Mesendoderm (in vitro differentiated cells): ENCODE results near the gene NMD3.

Source experiments
- DNase-seq: peaks from one replicate; pipeline ENCODE4 v3.0.0; 2013
- H2AK5ac ChIP-seq: 2 replicates; pipeline ENCODE4 v1.6.1; 2013; ENCODE audit warnings: low read length, inconsistent platforms
- H2BK120ac ChIP-seq: 2 replicates; pipeline ENCODE4 v1.6.1; 2013; ENCODE audit warnings: low read depth, mild to moderate bottlenecking, low read length, moderate library complexity, mixed read lengths
- H2BK15ac ChIP-seq: replicated peaks from 2 replicates; pipeline ENCODE4 v1.6.1; 2013; ENCODE audit warnings: low read depth, mild to moderate bottlenecking, moderate library complexity
- H2BK5ac ChIP-seq: 2 replicates; pipeline ENCODE4 v1.6.1; 2013; ENCODE audit warnings: low read length, inconsistent platforms
- H3K18ac ChIP-seq: 2 replicates; pipeline ENCODE4 v1.6.1; 2013; ENCODE audit warnings: mild to moderate bottlenecking, low read length, mixed read lengths
- H3K23ac ChIP-seq: one replicate; pipeline ENCODE4 v1.6.1; 2013; ENCODE audit warnings: low read length
- H3K27ac ChIP-seq: 2 replicates; pipeline ENCODE4 v1.5.1; 2013; ENCODE audit warnings: low read depth, mild to moderate bottlenecking, inconsistent platforms, low read length, moderate library complexity
- H3K27me3 ChIP-seq: 2 replicates; pipeline ENCODE4 v1.6.1; 2013; ENCODE audit warnings: low read length, control low read depth, mild to moderate bottlenecking, inconsistent platforms; ENCODE audit not compliant: insufficient read depth, poor library complexity
- H3K36me3 ChIP-seq: 2 replicates; pipeline ENCODE4 v1.6.1; 2013; ENCODE audit warnings: low read length, inconsistent platforms; ENCODE audit not compliant: control insufficient read depth, insufficient read depth
- H3K4ac ChIP-seq: one replicate; pipeline ENCODE4 v1.6.1; 2013; ENCODE audit warnings: low read depth, mild to moderate bottlenecking, low read length, moderate library complexity
- H3K4me1 ChIP-seq: 2 replicates; pipeline ENCODE4 v1.6.1; 2013; ENCODE audit warnings: low read depth, low read length, inconsistent platforms; ENCODE audit not compliant: control insufficient read depth
- H3K4me2 ChIP-seq: 2 replicates; pipeline ENCODE4 v1.6.1; 2013; ENCODE audit warnings: low read length
- H3K4me3 ChIP-seq: 2 replicates; pipeline ENCODE4 v1.5.1; 2013; ENCODE audit warnings: mild to moderate bottlenecking, low read length
- H3K56ac ChIP-seq: one replicate; pipeline ENCODE4 v1.6.1; 2013; ENCODE audit warnings: low read length
- H3K79me1 ChIP-seq: 2 replicates; pipeline ENCODE4 v1.6.1; 2013; ENCODE audit warnings: low read length, inconsistent platforms
- H3K79me2 ChIP-seq: 2 replicates; pipeline ENCODE4 v1.6.1; 2013; ENCODE audit warnings: mild to moderate bottlenecking, low read length; ENCODE audit not compliant: control insufficient read depth, insufficient read depth
- H3K9ac ChIP-seq: 2 replicates; pipeline ENCODE4 v1.6.1; 2013; ENCODE audit warnings: low read length, inconsistent platforms
- H4K5ac ChIP-seq: one replicate; pipeline ENCODE4 v1.6.1; 2013; ENCODE audit warnings: low read length
- H4K8ac ChIP-seq: one replicate; pipeline ENCODE4 v1.6.1; 2013; ENCODE audit warnings: low read depth, mild to moderate bottlenecking, control low read depth, low read length, moderate library complexity
- WGBS: extraction: QIAGEN DNeasy Blood & Tissue Kit; methylation state at CpG from one replicate; pipeline ENCODE4 v1.1.7; 2013; ENCODE audit warnings: low lambda C conversion rate, missing lambda C conversion rate; ENCODE audit not compliant: insufficient coverage; ENCODE audit errors: extremely low coverage; 5-methylcytosine and 5-hydroxymethylcytosine counted together

NMD3 gene

GRCh38 chr3:161251716-161252115 lies 30.6 kb downstream of the NMD3 start:
- H3K9ac ChIP-seq = no peak overlapping the region
- no peak overlapping the region for H2BK120ac ChIP-seq
- no peak overlapping the region for H2BK5ac ChIP-seq
- H3K27me3 ChIP-seq = no peaks in the 10 kb centered on the region
- DNase-seq = no peak
- no peak overlapping the region for H3K4ac ChIP-seq
- H3K79me1 ChIP-seq = no peaks in the 10 kb centered on the region
- WGBS = no CpG with 5 or more reads among the region's 2 CpGs
- no peak overlapping the region for H3K4me3 ChIP-seq
- no peak overlapping the region for H3K56ac ChIP-seq
- no peak overlapping the region for H3K27ac ChIP-seq
- H4K5ac ChIP-seq = no peak overlapping the region
- peaks cover 2% of the 10 kb centered on the region for H3K36me3 ChIP-seq
- no peaks in the 10 kb centered on the region for H3K4me1 ChIP-seq
- H2BK15ac ChIP-seq = no peak overlapping the region
- H4K8ac ChIP-seq = no peak overlapping the region
- no peaks in the 10 kb centered on the region for H3K79me2 ChIP-seq
- H2AK5ac ChIP-seq = no peak overlapping the region
- H3K18ac ChIP-seq = no peak overlapping the region
- no peak overlapping the region for H3K23ac ChIP-seq
- H3K4me2 ChIP-seq = no peak overlapping the region

GRCh38 chr3:161252143-161252542 lies 31.0 kb downstream of the NMD3 start:
- no peak overlapping the region for H4K8ac ChIP-seq
- H2BK120ac ChIP-seq = no peak overlapping the region
- no peaks in the 10 kb centered on the region for H3K79me2 ChIP-seq
- no peak overlapping the region for H3K27ac ChIP-seq
- no peaks in the 10 kb centered on the region for H3K27me3 ChIP-seq
- no peak overlapping the region for H2AK5ac ChIP-seq
- H2BK5ac ChIP-seq = no peak overlapping the region
- no peak for DNase-seq
- H3K23ac ChIP-seq = no peak overlapping the region
- H3K79me1 ChIP-seq = no peaks in the 10 kb centered on the region
- no peak overlapping the region for H2BK15ac ChIP-seq
- H3K56ac ChIP-seq = no peak overlapping the region
- no peak overlapping the region for H3K4me2 ChIP-seq
- no peak overlapping the region for H4K5ac ChIP-seq
- H3K36me3 ChIP-seq = peaks cover 2% of the 10 kb centered on the region
- no peaks in the 10 kb centered on the region for H3K4me1 ChIP-seq
- H3K18ac ChIP-seq = no peak overlapping the region
- no peak overlapping the region for H3K4me3 ChIP-seq
- H3K4ac ChIP-seq = no peak overlapping the region
- no peak overlapping the region for H3K9ac ChIP-seq
- no CpG with 5 or more reads among the region's 5 CpGs for WGBS

GRCh38 chr3:161253711-161254110 lies 32.6 kb downstream of the NMD3 start:
- H3K4me2 ChIP-seq = no peak overlapping the region
- H3K79me1 ChIP-seq = no peaks in the 10 kb centered on the region
- WGBS = no CpG with 5 or more reads among the region's 1 CpG
- no peaks in the 10 kb centered on the region for H3K79me2 ChIP-seq
- no peak overlapping the region for H3K9ac ChIP-seq
- H3K4ac ChIP-seq = no peak overlapping the region
- no peak overlapping the region for H4K8ac ChIP-seq
- no peak overlapping the region for H2AK5ac ChIP-seq
- no peak overlapping the region for H3K56ac ChIP-seq
- H2BK5ac ChIP-seq = no peak overlapping the region
- no peaks in the 10 kb centered on the region for H3K4me1 ChIP-seq
- H3K27ac ChIP-seq = no peak overlapping the region
- H3K36me3 ChIP-seq = peaks cover 2% of the 10 kb centered on the region
- no peak overlapping the region for H3K4me3 ChIP-seq
- H3K18ac ChIP-seq = no peak overlapping the region
- no peak for DNase-seq
- H3K27me3 ChIP-seq = no peaks in the 10 kb centered on the region
- H4K5ac ChIP-seq = no peak overlapping the region
- no peak overlapping the region for H2BK120ac ChIP-seq
- H3K23ac ChIP-seq = no peak overlapping the region
- no peak overlapping the region for H2BK15ac ChIP-seq

- peaks cover 2% of the 10 kb centered on the region for H3K36me3 ChIP-seq
- H3K23ac ChIP-seq = no peak overlapping the region
- H4K8ac ChIP-seq = no peak overlapping the region
- H3K56ac ChIP-seq = no peak overlapping the region
- H3K4me2 ChIP-seq = no peak overlapping the region
- no peak overlapping the region for H2BK120ac ChIP-seq
- H3K9ac ChIP-seq = no peak overlapping the region
- H3K4ac ChIP-seq = no peak overlapping the region
- DNase-seq = no peak
- no peak overlapping the region for H3K18ac ChIP-seq
- H4K5ac ChIP-seq = no peak overlapping the region
- H3K79me2 ChIP-seq = no peaks in the 10 kb centered on the region
- H2BK15ac ChIP-seq = no peak overlapping the region
- no peaks in the 10 kb centered on the region for H3K27me3 ChIP-seq
- no peaks in the 10 kb centered on the region for H3K4me1 ChIP-seq
- H2BK5ac ChIP-seq = no peak overlapping the region
- no peak overlapping the region for H2AK5ac ChIP-seq
- WGBS = no CpG with 5 or more reads among the region's 1 CpG
- no peaks in the 10 kb centered on the region for H3K79me1 ChIP-seq
- no peak overlapping the region for H3K4me3 ChIP-seq
- no peak overlapping the region for H3K27ac ChIP-seq
These were observed 33.8 kb downstream of the NMD3 start for GRCh38 chr3:161254861-161255260.

GRCh38 chr3:161263057-161263456 lies 41.9 kb downstream of the NMD3 start:
- Histone ChIP-seq H2AK5ac (no peak overlapping the region), H3K36me3 (no peaks in the 10 kb centered on the region), H3K18ac (no peak overlapping the region), H3K9ac (no peak overlapping the region), H3K27ac (no peak overlapping the region), H2BK5ac (no peak overlapping the region), H3K4me1 (no peaks in the 10 kb centered on the region), H2BK15ac (no peak overlapping the region), H3K4ac (no peak overlapping the region), H3K79me2 (no peaks in the 10 kb centered on the region), H3K4me2 (no peak overlapping the region), H2BK120ac (no peak overlapping the region), H3K23ac (no peak overlapping the region), H3K79me1 (no peaks in the 10 kb centered on the region), H3K4me3 (no peak overlapping the region), H3K56ac (no peak overlapping the region), H3K27me3 (no peaks in the 10 kb centered on the region), H4K8ac (no peak overlapping the region), H4K5ac (no peak overlapping the region)
- no CpG with 5 or more reads among the region's 3 CpGs for WGBS
- no peak for DNase-seq

DNA sequence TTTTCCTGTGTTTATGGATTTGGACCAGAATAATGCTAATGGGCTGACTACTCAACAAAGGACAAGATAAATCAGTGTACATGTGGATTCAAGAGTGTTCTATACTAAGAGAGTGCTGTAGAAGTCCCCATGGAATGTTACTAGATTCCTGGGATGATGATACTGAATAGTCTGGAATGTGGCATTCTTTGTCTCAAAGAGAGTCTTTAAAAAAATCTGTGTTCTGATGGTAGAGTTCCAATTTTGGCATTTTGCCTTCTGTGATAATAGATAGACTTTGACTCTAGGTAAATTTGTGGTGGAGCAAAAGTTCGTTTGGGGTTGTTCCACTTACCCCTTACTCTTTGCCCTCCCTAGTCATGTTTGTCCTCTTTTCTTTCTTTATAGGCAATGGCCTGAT lies 43.7 kb downstream of the NMD3 start:
- Histone ChIP-seq H2BK15ac (no peak overlapping the region), H3K27me3 (no peaks in the 10 kb centered on the region), H2AK5ac (no peak overlapping the region), H3K56ac (no peak overlapping the region), H2BK120ac (no peak overlapping the region), H3K9ac (no peak overlapping the region), H2BK5ac (no peak overlapping the region), H3K36me3 (no peaks in the 10 kb centered on the region), H3K18ac (no peak overlapping the region), H3K79me2 (no peaks in the 10 kb centered on the region), H3K79me1 (no peaks in the 10 kb centered on the region), H3K27ac (no peak overlapping the region), H3K4me2 (no peak overlapping the region), H4K5ac (no peak overlapping the region), H3K4ac (no peak overlapping the region), H3K23ac (no peak overlapping the region), H4K8ac (no peak overlapping the region), H3K4me1 (no peaks in the 10 kb centered on the region), H3K4me3 (no peak overlapping the region)
- DNase-seq = no peak
- no CpG with 5 or more reads among the region's 1 CpG for WGBS
